Neural cell (in vitro differentiated cells): ENCODE measurements around the gene VPS26A. TPM values are rescaled to one million over a fixed set of nuclear protein-coding genes. Genes with fewer than 3 reads are reported as not detected.

Source experiments
- H2AFZ ChIP-seq: fragments of 200-600, 300-800 bp; sonication (generic), shearing (Covaris generic); 2 replicates; pipeline ENCODE4 v1.6.0; 2014; ENCODE audit warnings: low read depth, mild to moderate bottlenecking, antibody characterized with exemption, low read length, moderate library complexity
- H3F3A ChIP-seq: fragments of 200-600 bp; shearing (Covaris generic); 2 replicates; pipeline ENCODE4 v1.6.1; 2016; ENCODE audit warnings: mild to moderate bottlenecking, moderate library complexity, mixed read lengths, antibody characterized with exemption, low read length; ENCODE audit not compliant: insufficient read depth, poor library complexity, severe bottlenecking
- H3K27ac ChIP-seq: fragments of 200-600, 300-800 bp; sonication (generic), shearing (Covaris generic); 2 replicates; pipeline ENCODE4 v1.5.1; 2014; ENCODE audit warnings: mild to moderate bottlenecking, low read length, moderate library complexity
- H3K27me3 ChIP-seq: fragments of 300-800, 200-600 bp; sonication (generic), shearing (Covaris generic); 2 replicates; pipeline ENCODE4 v1.6.0; 2014; ENCODE audit warnings: mild to moderate bottlenecking, low read depth, low read length, moderate library complexity; ENCODE audit not compliant: insufficient read depth
- H3K36me3 ChIP-seq: fragments of 300-800, 200-600 bp; sonication (generic), shearing (Covaris generic); 2 replicates; pipeline ENCODE4 v1.5.1; 2014; ENCODE audit warnings: mild to moderate bottlenecking, antibody characterized with exemption, low read length, moderate library complexity; ENCODE audit not compliant: insufficient read depth
- H3K4me2 ChIP-seq: fragments of 300-800, 200-600 bp; sonication (generic), shearing (Covaris generic); 2 replicates; pipeline ENCODE4 v1.6.0; 2014; ENCODE audit warnings: mild to moderate bottlenecking, low read length
- H3K4me3 ChIP-seq: fragments of 300-800, 200-600 bp; sonication (generic), shearing (Covaris generic); 2 replicates; pipeline ENCODE4 v1.5.1; 2014; ENCODE audit warnings: mild to moderate bottlenecking, low read length, moderate library complexity
- H3K79me2 ChIP-seq: fragments of 200-600 bp; shearing (Covaris generic); replicated peaks from 2 replicates; pipeline ENCODE4 v1.6.0; 2014; ENCODE audit warnings: mild to moderate bottlenecking, low read length, moderate library complexity; ENCODE audit not compliant: insufficient read depth
- H3K9ac ChIP-seq: fragments of 300-800, 200-600 bp; sonication (generic), shearing (Covaris generic); 2 replicates; pipeline ENCODE4 v1.6.1; 2016; ENCODE audit warnings: mild to moderate bottlenecking, low read length, mixed read lengths
- H3K9me2 ChIP-seq: fragments of 200-600 bp; shearing (Covaris generic); 2 replicates; pipeline ENCODE4 v1.6.1; 2016; ENCODE audit warnings: mild to moderate bottlenecking, low read length, mixed read lengths; ENCODE audit not compliant: insufficient read depth
- H3K9me3 ChIP-seq: fragments of 200-600, 300-800 bp; sonication (generic), shearing (Covaris generic); 2 replicates; pipeline ENCODE4 v1.6.1; 2016; ENCODE audit warnings: mild to moderate bottlenecking, mixed run types, low read length, moderate library complexity, mixed read lengths
- H4K20me1 ChIP-seq: fragments of 200-600 bp; shearing (Covaris generic); 2 replicates; pipeline ENCODE4 v1.6.1; 2016; ENCODE audit warnings: mild to moderate bottlenecking, mixed run types; ENCODE audit not compliant: insufficient read depth
- EP300 ChIP-seq: fragments of 450-650 bp; conservative IDR thresholded peaks from 2 replicates; pipeline ENCODE4 v1.6.1; 2014; ENCODE audit warnings: antibody characterized with exemption, mild to moderate bottlenecking, moderate library complexity; ENCODE audit not compliant: poor library complexity, severe bottlenecking
- EZH2 ChIP-seq: fragments of 200-600, 300-800 bp; shearing (Covaris generic), sonication (generic); IDR thresholded peaks from 2 replicates; pipeline ENCODE4 v1.6.1; 2014; ENCODE audit warnings: antibody characterized with exemption, low read length, borderline replicate concordance, mild to moderate bottlenecking; ENCODE audit not compliant: insufficient read depth, poor library complexity, severe bottlenecking
- MXI1 ChIP-seq: fragments of 450-650 bp; conservative IDR thresholded peaks from 2 replicates; pipeline ENCODE4 v1.6.1; 2014; ENCODE audit warnings: antibody characterized with exemption, mild to moderate bottlenecking; ENCODE audit not compliant: poor library complexity, severe bottlenecking
- POLR2AphosphoS5 ChIP-seq: IDR thresholded peaks from 2 replicates; pipeline ENCODE4 v1.6.1; 2012
- RAD21 ChIP-seq: fragments of 450-650 bp; conservative IDR thresholded peaks from 2 replicates; pipeline ENCODE4 v1.6.1; 2014; ENCODE audit warnings: antibody characterized with exemption, mild to moderate bottlenecking, moderate library complexity
- SMC3 ChIP-seq: fragments of 450-650 bp; conservative IDR thresholded peaks from 2 replicates; pipeline ENCODE4 v1.6.1; 2014; ENCODE audit warnings: antibody characterized with exemption, mild to moderate bottlenecking, moderate library complexity; ENCODE audit not compliant: poor library complexity
- TAF1 ChIP-seq: IDR thresholded peaks from 2 replicates; pipeline ENCODE4 v1.6.1; 2012; ENCODE audit warnings: low read depth
- polyA plus RNA-seq: library from polyadenylated mRNA; depleted of rRNA; stranded (reverse); fragments of >200 nt; gene quantifications from 2 replicates; pipeline ENCODE4 v1.2.3, GENCODE V29; 2014
- TF ChIP-seq, protein P1 (sequence below): fragments of 450-650 bp; IDR thresholded peaks from 2 replicates; pipeline ENCODE4 v1.5.1; 2014; ENCODE audit warnings: antibody characterized with exemption, mild to moderate bottlenecking, moderate library complexity; ENCODE audit not compliant: poor library complexity, severe bottlenecking
- TF ChIP-seq, protein P2 (sequence below): IDR thresholded peaks from 2 replicates; pipeline ENCODE4 v1.6.1; 2012; ENCODE audit warnings: borderline replicate concordance

The VPS26A gene
- polyA plus RNA-seq, 1 donor from 2014 or later, result 48.9 TPM

DNA sequence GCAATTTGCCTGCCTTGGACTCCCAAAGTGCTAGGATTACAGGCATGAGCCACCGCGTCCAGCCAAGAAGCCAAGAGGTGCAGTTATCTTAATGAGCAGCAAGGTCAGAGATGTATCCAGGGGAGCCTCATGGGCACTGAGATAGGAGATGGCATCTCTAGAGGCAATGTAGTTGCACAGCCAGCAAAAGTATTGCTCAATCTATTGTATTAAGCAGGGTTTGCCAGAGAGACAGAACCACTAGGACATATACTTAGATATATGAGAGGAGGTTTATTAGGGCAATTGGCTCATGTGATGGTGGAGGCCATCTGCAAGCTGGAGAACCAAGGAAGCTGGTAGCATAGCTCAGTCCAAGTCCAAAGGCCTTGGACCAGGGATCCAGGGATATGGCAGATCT lies 16.3 kb upstream of the VPS26A start:
- Histone ChIP-seq H2AFZ (no peak overlapping the region), H3K9ac (no peak overlapping the region), H3K27ac (no peak overlapping the region), H3K9me2 (no peaks in the 10 kb centered on the region), H3K27me3 (no peaks in the 10 kb centered on the region), H3K4me3 (no peak overlapping the region), H3K9me3 (no peaks in the 10 kb centered on the region), H3F3A (no peaks in the 10 kb centered on the region), H3K36me3 (no peaks in the 10 kb centered on the region), H4K20me1 (no peaks in the 10 kb centered on the region), H3K4me2 (no peak overlapping the region), H3K79me2 (no peaks in the 10 kb centered on the region)
- TF ChIP-seq POLR2AphosphoS5 (no peak), MXI1 (no peak), TAF1 (no peak), EZH2 (no peak), EP300 (no peak), RAD21 (no peak), SMC3 (no peak)
- TF ChIP-seq, protein P1, sequence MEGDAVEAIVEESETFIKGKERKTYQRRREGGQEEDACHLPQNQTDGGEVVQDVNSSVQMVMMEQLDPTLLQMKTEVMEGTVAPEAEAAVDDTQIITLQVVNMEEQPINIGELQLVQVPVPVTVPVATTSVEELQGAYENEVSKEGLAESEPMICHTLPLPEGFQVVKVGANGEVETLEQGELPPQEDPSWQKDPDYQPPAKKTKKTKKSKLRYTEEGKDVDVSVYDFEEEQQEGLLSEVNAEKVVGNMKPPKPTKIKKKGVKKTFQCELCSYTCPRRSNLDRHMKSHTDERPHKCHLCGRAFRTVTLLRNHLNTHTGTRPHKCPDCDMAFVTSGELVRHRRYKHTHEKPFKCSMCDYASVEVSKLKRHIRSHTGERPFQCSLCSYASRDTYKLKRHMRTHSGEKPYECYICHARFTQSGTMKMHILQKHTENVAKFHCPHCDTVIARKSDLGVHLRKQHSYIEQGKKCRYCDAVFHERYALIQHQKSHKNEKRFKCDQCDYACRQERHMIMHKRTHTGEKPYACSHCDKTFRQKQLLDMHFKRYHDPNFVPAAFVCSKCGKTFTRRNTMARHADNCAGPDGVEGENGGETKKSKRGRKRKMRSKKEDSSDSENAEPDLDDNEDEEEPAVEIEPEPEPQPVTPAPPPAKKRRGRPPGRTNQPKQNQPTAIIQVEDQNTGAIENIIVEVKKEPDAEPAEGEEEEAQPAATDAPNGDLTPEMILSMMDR, result no peak
- TF ChIP-seq, protein P2, sequence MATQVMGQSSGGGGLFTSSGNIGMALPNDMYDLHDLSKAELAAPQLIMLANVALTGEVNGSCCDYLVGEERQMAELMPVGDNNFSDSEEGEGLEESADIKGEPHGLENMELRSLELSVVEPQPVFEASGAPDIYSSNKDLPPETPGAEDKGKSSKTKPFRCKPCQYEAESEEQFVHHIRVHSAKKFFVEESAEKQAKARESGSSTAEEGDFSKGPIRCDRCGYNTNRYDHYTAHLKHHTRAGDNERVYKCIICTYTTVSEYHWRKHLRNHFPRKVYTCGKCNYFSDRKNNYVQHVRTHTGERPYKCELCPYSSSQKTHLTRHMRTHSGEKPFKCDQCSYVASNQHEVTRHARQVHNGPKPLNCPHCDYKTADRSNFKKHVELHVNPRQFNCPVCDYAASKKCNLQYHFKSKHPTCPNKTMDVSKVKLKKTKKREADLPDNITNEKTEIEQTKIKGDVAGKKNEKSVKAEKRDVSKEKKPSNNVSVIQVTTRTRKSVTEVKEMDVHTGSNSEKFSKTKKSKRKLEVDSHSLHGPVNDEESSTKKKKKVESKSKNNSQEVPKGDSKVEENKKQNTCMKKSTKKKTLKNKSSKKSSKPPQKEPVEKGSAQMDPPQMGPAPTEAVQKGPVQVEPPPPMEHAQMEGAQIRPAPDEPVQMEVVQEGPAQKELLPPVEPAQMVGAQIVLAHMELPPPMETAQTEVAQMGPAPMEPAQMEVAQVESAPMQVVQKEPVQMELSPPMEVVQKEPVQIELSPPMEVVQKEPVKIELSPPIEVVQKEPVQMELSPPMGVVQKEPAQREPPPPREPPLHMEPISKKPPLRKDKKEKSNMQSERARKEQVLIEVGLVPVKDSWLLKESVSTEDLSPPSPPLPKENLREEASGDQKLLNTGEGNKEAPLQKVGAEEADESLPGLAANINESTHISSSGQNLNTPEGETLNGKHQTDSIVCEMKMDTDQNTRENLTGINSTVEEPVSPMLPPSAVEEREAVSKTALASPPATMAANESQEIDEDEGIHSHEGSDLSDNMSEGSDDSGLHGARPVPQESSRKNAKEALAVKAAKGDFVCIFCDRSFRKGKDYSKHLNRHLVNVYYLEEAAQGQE, result no peak

DNA sequence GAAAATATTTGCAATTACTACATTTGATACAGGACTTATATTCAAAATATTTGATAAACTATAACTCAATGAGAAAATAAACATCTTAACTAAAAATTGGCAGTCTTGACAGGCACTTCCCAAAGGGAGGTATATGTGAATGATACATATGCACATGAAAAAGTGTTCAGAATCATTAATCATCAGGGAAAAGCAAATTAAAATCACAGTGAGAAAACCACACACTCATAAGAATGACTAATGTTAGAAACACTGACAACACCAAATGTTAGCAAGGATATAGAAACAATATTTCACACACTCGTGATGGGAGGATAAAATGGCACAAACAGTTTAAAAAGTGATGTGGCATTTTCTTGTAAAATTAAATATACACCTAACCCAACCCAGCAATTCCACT lies 4.1 kb upstream of the VPS26A start:
- Histone ChIP-seq H3K4me3 (no peak overlapping the region), H3K27ac (no peak overlapping the region), H3K9ac (no peak overlapping the region), H3K9me2 (no peaks in the 10 kb centered on the region), H4K20me1 (no peaks in the 10 kb centered on the region), H3K79me2 (no peaks in the 10 kb centered on the region), H3F3A (peaks cover 8% of the 10 kb centered on the region), H3K27me3 (no peaks in the 10 kb centered on the region), H3K36me3 (no peaks in the 10 kb centered on the region), H3K4me2 (no peak overlapping the region), H3K9me3 (no peaks in the 10 kb centered on the region), H2AFZ (no peak overlapping the region)
- TF ChIP-seq SMC3, result no peak
- TF ChIP-seq RAD21, result no peak
- TF ChIP-seq, protein P2, result no peak
- TF ChIP-seq POLR2AphosphoS5, result no peak
- TF ChIP-seq, protein P1, result no peak
- no peak for TF ChIP-seq EP300
- TF ChIP-seq EZH2, result no peak
- TF ChIP-seq TAF1, result no peak
- TF ChIP-seq MXI1, result no peak
